Trophoblast cell (in vitro differentiated cells and primary cell): ENCODE results near the gene NHLRC4.

Experiments used
- DNase-seq, 2 donors: peaks; one replicate each; pipeline ENCODE4 v3.0.0-alpha.2; 2016
- H2AFZ ChIP-seq: 2 replicates; pipeline ENCODE4 v1.6.1; 2013; ENCODE audit warnings: low read length, moderate library complexity, mild to moderate bottlenecking; ENCODE audit not compliant: insufficient read depth, poor library complexity
- H2AK5ac ChIP-seq: 2 replicates; pipeline ENCODE4 v1.6.1; 2013; ENCODE audit warnings: mild to moderate bottlenecking, low read length
- H2BK120ac ChIP-seq: 2 replicates; pipeline ENCODE4 v1.6.1; 2013; ENCODE audit warnings: low read length, mild to moderate bottlenecking, moderate library complexity; ENCODE audit not compliant: insufficient read depth, poor library complexity
- H2BK12ac ChIP-seq: 2 replicates; pipeline ENCODE4 v1.6.1; 2013; ENCODE audit warnings: mild to moderate bottlenecking, low read length, moderate library complexity
- H2BK5ac ChIP-seq: 2 replicates; pipeline ENCODE4 v1.6.1; 2013; ENCODE audit warnings: low read length, low read depth, moderate library complexity, mild to moderate bottlenecking; ENCODE audit not compliant: poor library complexity
- H3K14ac ChIP-seq: 2 replicates; pipeline ENCODE4 v1.6.1; 2013; ENCODE audit warnings: mild to moderate bottlenecking, low read length
- H3K18ac ChIP-seq: 2 replicates; pipeline ENCODE4 v1.6.1; 2013; ENCODE audit warnings: mild to moderate bottlenecking, low read length
- H3K23ac ChIP-seq: 2 replicates; pipeline ENCODE4 v1.6.1; 2013; ENCODE audit warnings: low read length
- H3K27ac ChIP-seq: 2 replicates; pipeline ENCODE4 v1.5.1; 2013; ENCODE audit warnings: low read depth, mild to moderate bottlenecking, inconsistent platforms, low read length, moderate library complexity
- H3K27me3 ChIP-seq: 2 replicates; pipeline ENCODE4 v1.6.1; 2013; ENCODE audit warnings: inconsistent platforms, mild to moderate bottlenecking, low read length, moderate library complexity; ENCODE audit not compliant: insufficient read depth
- H3K36me3 ChIP-seq, 2 experiments: 1 replicate in 1 of 2; 2 replicates in 1 of 2; pipeline ENCODE4 v1.6.1; 2013; ENCODE audit warnings: low read length in 2 of 2, mild to moderate bottlenecking in 2 of 2, moderate library complexity in 1 of 2; ENCODE audit not compliant: insufficient read depth in 2 of 2, control insufficient read depth in 1 of 2
- H3K4ac ChIP-seq: 2 replicates; pipeline ENCODE4 v1.6.1; 2013; ENCODE audit warnings: low read depth, mild to moderate bottlenecking, low read length, moderate library complexity
- H3K4me1 ChIP-seq, 2 experiments: 1 replicate in 1 of 2; 2 replicates in 1 of 2; pipeline ENCODE4 v1.6.1; 2013; ENCODE audit warnings: low read length in 2 of 2, mild to moderate bottlenecking in 2 of 2, moderate library complexity in 1 of 2; ENCODE audit not compliant: insufficient read depth in 2 of 2, control insufficient read depth in 1 of 2
- H3K4me2 ChIP-seq: 2 replicates; pipeline ENCODE4 v1.6.1; 2013; ENCODE audit warnings: inconsistent platforms, mild to moderate bottlenecking, low read length, moderate library complexity
- H3K4me3 ChIP-seq: 2 replicates; pipeline ENCODE4 v1.5.1; 2013; ENCODE audit warnings: mild to moderate bottlenecking, low read depth, low read length, inconsistent platforms
- H3K79me1 ChIP-seq: one replicate; pipeline ENCODE4 v1.6.1; 2013; ENCODE audit warnings: low read length
- H3K79me2 ChIP-seq: 2 replicates; pipeline ENCODE4 v1.6.1; 2013; ENCODE audit warnings: low read length, mild to moderate bottlenecking; ENCODE audit not compliant: control insufficient read depth, insufficient read depth, poor library complexity
- H3K9ac ChIP-seq: 2 replicates; pipeline ENCODE4 v1.6.1; 2013; ENCODE audit warnings: mild to moderate bottlenecking, low read length
- H3K9me3 ChIP-seq: 2 replicates; pipeline ENCODE4 v1.6.1; 2013; ENCODE audit warnings: low read depth, mild to moderate bottlenecking, control low read depth, inconsistent platforms, low read length; ENCODE audit not compliant: insufficient read depth
- H4K12ac ChIP-seq: 2 replicates; pipeline ENCODE4 v1.6.1; 2013; ENCODE audit warnings: low read depth, mild to moderate bottlenecking, low read length, moderate library complexity
- H4K8ac ChIP-seq: 2 replicates; pipeline ENCODE4 v1.6.1; 2013; ENCODE audit warnings: low read depth, mild to moderate bottlenecking, low read length, moderate library complexity
- H4K91ac ChIP-seq: one replicate; pipeline ENCODE4 v1.6.1; 2013; ENCODE audit warnings: low read depth, mild to moderate bottlenecking, low read length, moderate library complexity
- WGBS: extraction: QIAGEN DNeasy Blood & Tissue Kit; methylation state at CpG from one replicate; pipeline ENCODE4 v1.1.7; 2013; ENCODE audit warnings: missing lambda C conversion rate; ENCODE audit not compliant: insufficient read length, insufficient coverage; ENCODE audit errors: extremely low coverage; 5-methylcytosine and 5-hydroxymethylcytosine counted together

NHLRC4 gene

GRCh38 chr16:583815-584591 is 17.2 kb downstream of the NHLRC4 start:
- no peak overlapping the region for H2AK5ac ChIP-seq
- no peak overlapping the region for H2BK5ac ChIP-seq
- DNase-seq = no peak
- peaks cover 9% of the 10 kb centered on the region for H3K79me1 ChIP-seq
- H2BK12ac ChIP-seq = no peak overlapping the region
- peaks cover 11% of the 10 kb centered on the region for H3K79me2 ChIP-seq
- peaks cover 4% of the 10 kb centered on the region for H3K9me3 ChIP-seq
- no peak overlapping the region for H3K23ac ChIP-seq
- no peak overlapping the region for H3K9ac ChIP-seq
- no peak overlapping the region for H3K4me3 ChIP-seq
- no peak overlapping the region for H4K91ac ChIP-seq
- H3K4me1 ChIP-seq = peaks cover 5 to 6% of the 10 kb centered on the region in 2 experiments
- H3K4me2 ChIP-seq = no peak overlapping the region
- no peak overlapping the region for H2BK120ac ChIP-seq
- H3K4ac ChIP-seq = no peak overlapping the region
- no peak overlapping the region for H3K18ac ChIP-seq
- no peak overlapping the region for H4K8ac ChIP-seq
- H3K27me3 ChIP-seq = no peaks in the 10 kb centered on the region
- peaks cover 11 to 18% of the 10 kb centered on the region in 2 experiments for H3K36me3 ChIP-seq
- H3K27ac ChIP-seq = no peak overlapping the region
- no peak overlapping the region for H2AFZ ChIP-seq
- H4K12ac ChIP-seq = no peak overlapping the region
- no peak overlapping the region for H3K14ac ChIP-seq
- no CpG with 5 or more reads among the region's 38 CpGs for WGBS

GRCh38 chr16:585351-585750 is 18.5 kb downstream of the NHLRC4 start:
- Histone ChIP-seq H3K23ac (no peak overlapping the region), H2AK5ac (no peak overlapping the region), H3K18ac (no peak overlapping the region), H3K4me2 (no peak overlapping the region), H3K79me1 (peaks cover 19% of the 10 kb centered on the region), H3K36me3 (peaks cover 11 to 15% of the 10 kb centered on the region in 2 experiments), H4K8ac (no peak overlapping the region), H3K4me1 (peaks cover 5 to 6% of the 10 kb centered on the region in 2 experiments), H3K4ac (no peak overlapping the region), H2AFZ (no peak overlapping the region), H4K91ac (no peak overlapping the region), H3K9me3 (peaks cover 3% of the 10 kb centered on the region), H4K12ac (no peak overlapping the region), H2BK12ac (no peak overlapping the region), H3K27ac (no peak overlapping the region), H3K4me3 (no peak overlapping the region), H2BK5ac (no peak overlapping the region), H2BK120ac (no peak overlapping the region), H3K27me3 (no peaks in the 10 kb centered on the region), H3K9ac (no peak overlapping the region), H3K79me2 (peaks cover 18% of the 10 kb centered on the region), H3K14ac (no peak overlapping the region)
- WGBS = no CpG with 5 or more reads among the region's 10 CpGs
- DNase-seq = no peak

- Histone ChIP-seq H3K79me2 (peaks cover 26% of the 10 kb centered on the region), H3K9me3 (peaks cover 3% of the 10 kb centered on the region), H3K4me3 (no peak overlapping the region), H3K4ac (no peak overlapping the region), H3K9ac (no peak overlapping the region), H3K27ac (no peak overlapping the region), H3K4me1 (peaks cover 12 to 13% of the 10 kb centered on the region in 2 experiments), H2AFZ (no peak overlapping the region), H3K79me1 (peaks cover 21% of the 10 kb centered on the region), H4K8ac (no peak overlapping the region), H3K27me3 (no peaks in the 10 kb centered on the region), H3K36me3 (peaks cover 5 to 8% of the 10 kb centered on the region in 2 experiments), H4K91ac (no peak overlapping the region), H2BK12ac (no peak overlapping the region), H2BK5ac (no peak overlapping the region), H3K14ac (no peak overlapping the region), H3K4me2 (no peak overlapping the region), H3K18ac (no peak overlapping the region), H2BK120ac (no peak overlapping the region), H3K23ac (no peak overlapping the region), H4K12ac (no peak overlapping the region), H2AK5ac (no peak overlapping the region)
- no CpG with 5 or more reads among the region's 16 CpGs for WGBS
- peak; percentile 26 to 64 for DNase-seq
These were observed 19.3 kb downstream of the NHLRC4 start for GRCh38 chr16:586047-586644.

GRCh38 chr16:586645-587590 is 20.1 kb downstream of the NHLRC4 start:
- no CpG with 5 or more reads among the region's 14 CpGs for WGBS
- peaks cover 27% of the 10 kb centered on the region for H3K79me2 ChIP-seq
- H2AK5ac ChIP-seq = no peak overlapping the region
- H3K79me1 ChIP-seq = peaks cover 21% of the 10 kb centered on the region
- H3K23ac ChIP-seq = no peak overlapping the region
- no peaks in the 10 kb centered on the region for H3K27me3 ChIP-seq
- H2AFZ ChIP-seq = no peak overlapping the region
- no peak overlapping the region for H3K18ac ChIP-seq
- peak in 1 of 2 donors; percentile 14 for DNase-seq
- no peak overlapping the region for H2BK5ac ChIP-seq
- no peak overlapping the region for H4K8ac ChIP-seq
- H3K27ac ChIP-seq = no peak overlapping the region
- H4K91ac ChIP-seq = no peak overlapping the region
- no peak overlapping the region for H4K12ac ChIP-seq
- H3K9me3 ChIP-seq = peaks cover 3% of the 10 kb centered on the region
- no peak overlapping the region for H3K14ac ChIP-seq
- H3K4ac ChIP-seq = no peak overlapping the region
- H3K9ac ChIP-seq = no peak overlapping the region
- H2BK120ac ChIP-seq = no peak overlapping the region
- H2BK12ac ChIP-seq = no peak overlapping the region
- peaks cover 3 to 8% of the 10 kb centered on the region in 2 experiments for H3K36me3 ChIP-seq
- peaks cover 16 to 18% of the 10 kb centered on the region in 2 experiments for H3K4me1 ChIP-seq
- no peak overlapping the region for H3K4me3 ChIP-seq
- no peak overlapping the region for H3K4me2 ChIP-seq
